GM12875 (cell line): ENCODE measurements around the gene CEACAM6.

Source experiments
- H3K4me3 ChIP-seq: one replicate; pipeline ENCODE4 v1.5.1; 2011; ENCODE audit warnings: low read depth, low read length, control low read depth
- TF ChIP-seq, protein P1 (sequence below): IDR thresholded peaks from 2 replicates; pipeline ENCODE4 v1.5.1; 2011; ENCODE audit warnings: low read depth, mild to moderate bottlenecking, control low read depth, inconsistent platforms, low read length, moderate library complexity, borderline replicate concordance; ENCODE audit not compliant: insufficient read depth

CEACAM6 gene

DNA sequence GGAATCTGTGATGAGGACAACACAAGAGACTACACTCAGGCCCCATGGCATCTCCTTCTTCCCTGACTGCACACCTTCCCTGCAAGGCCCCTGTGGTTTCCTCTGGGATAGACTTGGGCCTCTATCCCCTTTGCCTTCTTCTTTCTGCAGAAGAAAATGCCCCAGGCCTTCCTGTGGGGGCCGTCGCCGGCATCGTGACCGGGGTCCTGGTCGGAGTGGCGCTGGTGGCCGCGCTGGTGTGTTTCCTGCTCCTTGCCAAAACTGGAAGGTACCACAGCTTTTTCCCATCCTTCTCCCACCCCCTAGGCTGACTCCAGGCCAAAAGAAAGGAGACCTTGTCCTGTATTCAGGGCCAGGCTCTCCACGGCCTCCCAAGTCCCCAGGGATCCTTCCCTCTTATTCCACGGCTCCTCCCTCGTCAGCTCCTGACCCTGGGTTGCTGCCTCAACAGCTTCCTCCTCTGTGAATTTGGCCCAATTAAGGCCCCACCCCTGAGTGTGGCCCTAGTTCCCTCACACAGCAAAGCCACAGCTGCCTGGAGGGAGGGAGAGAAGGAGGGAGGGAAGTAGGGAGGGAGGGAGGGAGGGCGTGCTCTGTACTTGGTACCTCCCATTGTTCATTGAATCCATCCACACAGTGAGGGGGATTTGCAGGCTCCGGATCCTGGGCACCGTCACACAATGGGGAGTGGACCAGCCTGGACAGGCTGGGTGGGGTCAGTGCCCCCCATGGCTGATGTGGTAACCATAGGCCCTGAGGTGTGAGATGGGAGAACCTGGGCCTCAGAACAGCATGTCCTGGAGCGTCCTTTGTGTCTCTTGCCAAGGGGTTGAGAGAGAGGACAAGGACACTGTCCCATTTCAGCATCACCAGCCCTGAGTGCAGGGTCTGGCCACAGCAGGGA, 53.6 kb downstream of the CEACAM6 start:
- no peak overlapping the region for H3K4me3 ChIP-seq
- TF ChIP-seq, protein P1, sequence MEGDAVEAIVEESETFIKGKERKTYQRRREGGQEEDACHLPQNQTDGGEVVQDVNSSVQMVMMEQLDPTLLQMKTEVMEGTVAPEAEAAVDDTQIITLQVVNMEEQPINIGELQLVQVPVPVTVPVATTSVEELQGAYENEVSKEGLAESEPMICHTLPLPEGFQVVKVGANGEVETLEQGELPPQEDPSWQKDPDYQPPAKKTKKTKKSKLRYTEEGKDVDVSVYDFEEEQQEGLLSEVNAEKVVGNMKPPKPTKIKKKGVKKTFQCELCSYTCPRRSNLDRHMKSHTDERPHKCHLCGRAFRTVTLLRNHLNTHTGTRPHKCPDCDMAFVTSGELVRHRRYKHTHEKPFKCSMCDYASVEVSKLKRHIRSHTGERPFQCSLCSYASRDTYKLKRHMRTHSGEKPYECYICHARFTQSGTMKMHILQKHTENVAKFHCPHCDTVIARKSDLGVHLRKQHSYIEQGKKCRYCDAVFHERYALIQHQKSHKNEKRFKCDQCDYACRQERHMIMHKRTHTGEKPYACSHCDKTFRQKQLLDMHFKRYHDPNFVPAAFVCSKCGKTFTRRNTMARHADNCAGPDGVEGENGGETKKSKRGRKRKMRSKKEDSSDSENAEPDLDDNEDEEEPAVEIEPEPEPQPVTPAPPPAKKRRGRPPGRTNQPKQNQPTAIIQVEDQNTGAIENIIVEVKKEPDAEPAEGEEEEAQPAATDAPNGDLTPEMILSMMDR = no peak

DNA sequence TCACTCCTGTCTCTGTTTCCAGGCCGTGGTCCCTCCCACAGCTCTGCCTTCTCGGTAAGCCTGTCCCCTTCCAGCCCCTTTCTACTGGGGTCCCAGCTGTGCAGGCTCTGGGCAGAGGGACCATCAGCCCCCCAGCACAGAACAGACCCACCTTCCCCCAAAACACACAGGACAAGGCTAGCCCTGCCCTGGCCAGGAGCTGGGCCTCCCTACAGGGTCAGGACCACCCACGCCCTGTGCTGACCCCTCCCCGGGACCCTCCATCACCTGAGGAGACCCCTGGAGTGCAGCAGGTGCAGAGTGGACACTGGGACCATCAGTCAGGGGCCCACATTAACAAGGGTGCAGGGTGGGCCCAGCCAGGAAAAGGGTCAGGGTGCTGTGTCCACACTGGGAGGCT, 55.0 kb downstream of the CEACAM6 start:
- TF ChIP-seq, protein P1 = no peak

DNA sequence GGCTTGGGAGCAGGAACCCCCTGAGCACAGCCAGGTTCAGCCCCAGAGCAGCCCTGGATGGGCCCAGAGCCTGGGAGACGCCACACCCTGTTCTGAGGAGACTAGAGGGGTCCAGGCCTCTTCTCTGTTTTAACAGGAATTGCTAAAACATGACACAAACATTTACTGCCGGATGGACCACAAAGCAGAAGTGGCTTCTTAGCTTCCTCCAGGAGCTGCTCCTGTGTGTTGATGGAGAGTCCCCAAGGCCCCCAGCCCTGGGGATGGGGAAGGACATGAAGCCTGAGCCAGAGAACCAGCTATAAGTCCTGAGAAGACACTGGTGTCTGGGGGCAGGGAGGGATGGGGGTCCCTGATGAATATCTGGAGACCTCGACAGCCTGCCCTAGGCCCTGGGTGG, 55.7 kb downstream of the CEACAM6 start:
- no peak overlapping the region for H3K4me3 ChIP-seq
- TF ChIP-seq, protein P1 = no peak

More for the DNA sequence above, 55.0 kb downstream of the CEACAM6 start:
- no peak overlapping the region for H3K4me3 ChIP-seq

DNA sequence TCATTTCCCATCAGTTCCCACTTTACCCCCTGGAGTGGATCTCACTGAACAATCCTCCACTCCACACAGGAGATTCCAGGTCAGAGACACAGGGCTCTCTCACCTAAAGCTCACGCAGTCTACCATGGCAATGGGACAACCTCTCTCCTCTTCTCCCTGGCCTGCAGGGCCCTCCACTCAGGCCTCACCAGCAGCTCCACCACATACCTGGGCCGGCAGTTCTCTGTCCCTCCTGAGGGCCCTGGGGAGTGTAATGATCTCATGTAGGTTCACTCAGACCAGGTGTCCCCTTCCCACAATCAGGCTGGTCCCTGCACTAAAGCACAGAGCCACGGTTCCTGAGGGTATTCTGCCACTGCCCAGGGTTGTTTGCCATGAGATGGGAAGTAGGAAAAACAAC, 56.7 kb downstream of the CEACAM6 start:
- TF ChIP-seq, protein P1 = no peak
- no peak overlapping the region for H3K4me3 ChIP-seq

DNA sequence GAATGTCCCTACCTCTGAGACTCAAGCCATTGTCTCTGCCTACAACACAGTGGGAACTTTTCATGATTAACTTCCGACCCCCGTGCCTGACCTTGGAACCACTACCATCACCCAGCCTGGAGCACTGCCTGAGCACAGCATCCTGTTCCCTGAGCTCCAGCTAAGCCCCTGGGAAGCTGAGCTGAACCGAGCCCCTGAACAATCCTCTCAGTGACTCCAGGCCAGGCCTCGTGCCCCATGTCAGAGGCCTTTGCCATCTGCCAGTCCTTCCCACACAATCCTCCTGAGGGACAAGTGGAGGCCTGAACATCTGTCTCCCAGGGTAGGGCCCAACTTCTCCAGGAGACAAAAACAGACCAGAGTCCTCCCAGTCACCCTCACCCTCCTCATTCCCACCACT, 58.6 kb downstream of the CEACAM6 start:
- H3K4me3 ChIP-seq = no peak overlapping the region
- TF ChIP-seq, protein P1 = no peak

DNA sequence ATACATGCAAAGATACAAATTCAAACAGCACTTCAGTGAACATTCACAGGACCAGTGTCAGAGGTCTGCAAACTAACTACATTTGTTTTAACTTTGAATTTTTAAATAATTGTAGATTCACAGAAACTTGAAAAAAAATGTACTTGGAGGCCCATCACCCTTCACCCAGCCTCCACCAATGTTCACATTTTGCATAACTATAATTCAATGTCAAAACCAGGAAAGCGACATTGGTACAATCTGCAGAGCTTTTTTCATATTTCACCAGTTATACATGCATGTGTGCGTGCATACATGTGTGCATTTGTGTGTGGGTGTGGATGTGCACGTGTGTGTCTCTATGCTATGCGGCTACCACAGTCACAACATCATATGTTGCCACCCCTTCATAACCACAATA, 60.0 kb downstream of the CEACAM6 start:
- TF ChIP-seq, protein P1 = no peak
- H3K4me3 ChIP-seq = no peak overlapping the region

DNA sequence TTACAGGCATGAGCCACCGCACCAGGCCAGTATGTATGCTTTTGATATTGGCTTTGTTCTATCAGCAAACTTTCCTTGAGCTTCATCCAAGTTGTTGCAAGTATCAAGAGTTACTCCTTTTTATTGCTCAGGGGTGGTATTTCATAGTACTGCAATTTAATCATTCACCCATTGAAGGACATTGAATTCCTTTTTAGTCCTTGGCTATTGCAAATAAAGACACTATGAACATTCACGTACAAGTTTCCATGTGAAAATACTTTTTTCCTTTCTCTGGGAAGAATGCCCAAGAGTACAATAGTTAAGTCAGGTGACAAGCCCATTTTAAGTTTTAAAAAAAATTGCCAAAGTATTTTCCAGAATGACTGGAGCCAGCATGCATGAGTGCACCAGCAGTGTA, 61.4 kb downstream of the CEACAM6 start:
- H3K4me3 ChIP-seq = no peak overlapping the region
- TF ChIP-seq, protein P1 = no peak
